ENCODE results near the gene ZNF865. TPM values are rescaled to one million over a fixed set of nuclear protein-coding genes. Genes with fewer than 3 reads are reported as not detected.

The ZNF865 gene
- polyA plus RNA-seq, 2 donors, result 4.3 to 5.9 TPM

- 95 to 96% methylated on average over 64 to 75 of the region's 75 CpGs for WGBS, 2 donors
- Histone ChIP-seq H3K4me1 (ENCODE audit: control insufficient read depth in 2 of 2, insufficient read depth in 2 of 2, low read length in 1 of 2) (peaks cover 0 to 3% of the 10 kb centered on the region in 2 donors), H3K36me3 (ENCODE audit: control insufficient read depth in 2 of 2, insufficient read depth in 2 of 2, low read length in 1 of 2) (peaks cover 0 to 27% of the 10 kb centered on the region in 2 donors), H3K27ac (ENCODE audit: low read depth in 2 of 2, low read length in 1 of 2) (no peak overlapping the region), H3K9me3 (ENCODE audit: control insufficient read depth in 2 of 2, insufficient read depth in 1 of 2, low read depth in 1 of 2, low read length in 1 of 2) (no peaks in the 10 kb centered on the region), H3K4me3 (ENCODE audit: low read depth in 1 of 2, low read length in 2 of 2) (no peak overlapping the region), H3K27me3 (ENCODE audit: control insufficient read depth in 1 of 2, insufficient read depth in 2 of 2, low read length in 2 of 2) (no peaks in the 10 kb centered on the region)
Measured at GRCh38 chr19:55613930-55614710, 8.7 kb downstream of the ZNF865 start.

- no peak overlapping the region for H3K27ac ChIP-seq (ENCODE audit: low read depth in 2 of 2, low read length in 1 of 2)
- H3K9me3 ChIP-seq (ENCODE audit: control insufficient read depth in 2 of 2, insufficient read depth in 1 of 2, low read depth in 1 of 2, low read length in 1 of 2), result no peaks in the 10 kb centered on the region
- H3K4me3 ChIP-seq (ENCODE audit: low read depth in 1 of 2, low read length in 2 of 2), result no peak overlapping the region
- H3K36me3 ChIP-seq (ENCODE audit: control insufficient read depth in 2 of 2, insufficient read depth in 2 of 2, low read length in 1 of 2), result peaks cover 0 to 27% of the 10 kb centered on the region in 2 donors
- 97 to 98% methylated on average over 67 to 98 of the region's 98 CpGs for WGBS, 2 donors
- no peaks in the 10 kb centered on the region for H3K27me3 ChIP-seq (ENCODE audit: control insufficient read depth in 1 of 2, insufficient read depth in 2 of 2, low read length in 2 of 2)
- peaks cover 0 to 3% of the 10 kb centered on the region in 2 donors for H3K4me1 ChIP-seq (ENCODE audit: control insufficient read depth in 2 of 2, insufficient read depth in 2 of 2, low read length in 1 of 2)
Measured at GRCh38 chr19:55614711-55615542, 9.5 kb downstream of the ZNF865 start.

- WGBS, 2 donors, result 97% methylated on average over 70 to 88 of the region's 88 CpGs
- H3K36me3 ChIP-seq (ENCODE audit: control insufficient read depth in 2 of 2, insufficient read depth in 2 of 2, low read length in 1 of 2), result peaks cover 0 to 27% of the 10 kb centered on the region in 2 donors
Measured at GRCh38 chr19:55615543-55616394, 10.3 kb downstream of the ZNF865 start.

GRCh38 chr19:55616395-55616875 lies 11.0 kb downstream of the ZNF865 start:
- H3K36me3 ChIP-seq (ENCODE audit: control insufficient read depth in 2 of 2, insufficient read depth in 2 of 2, low read length in 1 of 2), result peaks cover 0 to 31% of the 10 kb centered on the region in 2 donors
- WGBS, 2 donors, result 96 to 97% methylated on average over 38 of the region's 38 CpGs

More at GRCh38 chr19:55615543-55616394, 10.3 kb downstream of the ZNF865 start:
- H3K27ac ChIP-seq (ENCODE audit: low read depth in 2 of 2, low read length in 1 of 2), result no peak overlapping the region
- H3K4me3 ChIP-seq (ENCODE audit: low read depth in 1 of 2, low read length in 2 of 2), result no peak overlapping the region
- H3K4me1 ChIP-seq (ENCODE audit: control insufficient read depth in 2 of 2, insufficient read depth in 2 of 2, low read length in 1 of 2), result peaks cover 0 to 3% of the 10 kb centered on the region in 2 donors
- no peaks in the 10 kb centered on the region for H3K27me3 ChIP-seq (ENCODE audit: control insufficient read depth in 1 of 2, insufficient read depth in 2 of 2, low read length in 2 of 2)
- no peaks in the 10 kb centered on the region for H3K9me3 ChIP-seq (ENCODE audit: control insufficient read depth in 2 of 2, insufficient read depth in 1 of 2, low read depth in 1 of 2, low read length in 1 of 2)

GRCh38 chr19:55617426-55617825 lies 12.0 kb downstream of the ZNF865 start:
- WGBS, 2 donors, result 78 to 86% methylated on average over 8 of the region's 8 CpGs
- no peaks in the 10 kb centered on the region for H3K9me3 ChIP-seq (ENCODE audit: control insufficient read depth in 2 of 2, insufficient read depth in 1 of 2, low read depth in 1 of 2, low read length in 1 of 2)
- H3K36me3 ChIP-seq (ENCODE audit: control insufficient read depth in 2 of 2, insufficient read depth in 2 of 2, low read length in 1 of 2), result peaks cover 0 to 34% of the 10 kb centered on the region in 2 donors
- no peak overlapping the region for H3K27ac ChIP-seq (ENCODE audit: low read depth in 2 of 2, low read length in 1 of 2)
- H3K27me3 ChIP-seq (ENCODE audit: control insufficient read depth in 1 of 2, insufficient read depth in 2 of 2, low read length in 2 of 2), result no peaks in the 10 kb centered on the region
- H3K4me3 ChIP-seq (ENCODE audit: low read depth in 1 of 2, low read length in 2 of 2), result no peak overlapping the region
- H3K4me1 ChIP-seq (ENCODE audit: control insufficient read depth in 2 of 2, insufficient read depth in 2 of 2, low read length in 1 of 2), result no peaks in the 10 kb centered on the region

More at GRCh38 chr19:55616395-55616875, 11.0 kb downstream of the ZNF865 start:
- H3K4me3 ChIP-seq (ENCODE audit: low read depth in 1 of 2, low read length in 2 of 2), result no peak overlapping the region
- H3K4me1 ChIP-seq (ENCODE audit: control insufficient read depth in 2 of 2, insufficient read depth in 2 of 2, low read length in 1 of 2), result peaks cover 0 to 2% of the 10 kb centered on the region in 2 donors
- no peaks in the 10 kb centered on the region for H3K27me3 ChIP-seq (ENCODE audit: control insufficient read depth in 1 of 2, insufficient read depth in 2 of 2, low read length in 2 of 2)
- H3K27ac ChIP-seq (ENCODE audit: low read depth in 2 of 2, low read length in 1 of 2), result no peak overlapping the region
- H3K9me3 ChIP-seq (ENCODE audit: control insufficient read depth in 2 of 2, insufficient read depth in 1 of 2, low read depth in 1 of 2, low read length in 1 of 2), result no peaks in the 10 kb centered on the region

- H3K27ac ChIP-seq (ENCODE audit: low read depth in 2 of 2, low read length in 1 of 2), result no peak overlapping the region
- H3K36me3 ChIP-seq (ENCODE audit: control insufficient read depth in 2 of 2, insufficient read depth in 2 of 2, low read length in 1 of 2), result peaks cover 0 to 34% of the 10 kb centered on the region in 2 donors
- no peaks in the 10 kb centered on the region for H3K27me3 ChIP-seq (ENCODE audit: control insufficient read depth in 1 of 2, insufficient read depth in 2 of 2, low read length in 2 of 2)
- no peak overlapping the region for H3K4me3 ChIP-seq (ENCODE audit: low read depth in 1 of 2, low read length in 2 of 2)
- no peaks in the 10 kb centered on the region for H3K9me3 ChIP-seq (ENCODE audit: control insufficient read depth in 2 of 2, insufficient read depth in 1 of 2, low read depth in 1 of 2, low read length in 1 of 2)
- WGBS, 2 donors, result 84 to 85% methylated on average over 7 of the region's 7 CpGs
- no peaks in the 10 kb centered on the region for H3K4me1 ChIP-seq (ENCODE audit: control insufficient read depth in 2 of 2, insufficient read depth in 2 of 2, low read length in 1 of 2)
Measured at GRCh38 chr19:55618426-55618825, 13.0 kb downstream of the ZNF865 start.

GRCh38 chr19:55619286-55619685 lies 13.8 kb downstream of the ZNF865 start:
- H3K36me3 ChIP-seq (ENCODE audit: control insufficient read depth in 2 of 2, insufficient read depth in 2 of 2, low read length in 1 of 2), result peaks cover 0 to 32% of the 10 kb centered on the region in 2 donors
- no peaks in the 10 kb centered on the region for H3K4me1 ChIP-seq (ENCODE audit: control insufficient read depth in 2 of 2, insufficient read depth in 2 of 2, low read length in 1 of 2)
- no peaks in the 10 kb centered on the region for H3K27me3 ChIP-seq (ENCODE audit: control insufficient read depth in 1 of 2, insufficient read depth in 2 of 2, low read length in 2 of 2)
- WGBS, 2 donors, result 74 to 80% methylated on average over 3 of the region's 3 CpGs
- H3K4me3 ChIP-seq (ENCODE audit: low read depth in 1 of 2, low read length in 2 of 2), result no peak overlapping the region
- no peak overlapping the region for H3K27ac ChIP-seq (ENCODE audit: low read depth in 2 of 2, low read length in 1 of 2)
- H3K9me3 ChIP-seq (ENCODE audit: control insufficient read depth in 2 of 2, insufficient read depth in 1 of 2, low read depth in 1 of 2, low read length in 1 of 2), result no peaks in the 10 kb centered on the region

GRCh38 chr19:55620410-55621204 lies 15.2 kb downstream of the ZNF865 start:
- peaks cover 0 to 1% of the 10 kb centered on the region in 2 donors for H3K4me1 ChIP-seq (ENCODE audit: control insufficient read depth in 2 of 2, insufficient read depth in 2 of 2, low read length in 1 of 2)
- no peak overlapping the region for H3K4me3 ChIP-seq (ENCODE audit: low read depth in 1 of 2, low read length in 2 of 2)
- no peaks in the 10 kb centered on the region for H3K9me3 ChIP-seq (ENCODE audit: control insufficient read depth in 2 of 2, insufficient read depth in 1 of 2, low read depth in 1 of 2, low read length in 1 of 2)
- WGBS, 2 donors, result 91% methylated on average over 12 of the region's 12 CpGs
- H3K36me3 ChIP-seq (ENCODE audit: control insufficient read depth in 2 of 2, insufficient read depth in 2 of 2, low read length in 1 of 2), result peaks cover 0 to 24% of the 10 kb centered on the region in 2 donors
- H3K27ac ChIP-seq (ENCODE audit: low read depth in 2 of 2, low read length in 1 of 2), result no peak overlapping the region
- H3K27me3 ChIP-seq (ENCODE audit: control insufficient read depth in 1 of 2, insufficient read depth in 2 of 2, low read length in 2 of 2), result no peaks in the 10 kb centered on the region
